Measurements from ENCODE around the gene C19orf81.
A peak's percentile ranks its signal among the peaks of the same experiment; 100 is the strongest.

The C19orf81 gene

DNA sequence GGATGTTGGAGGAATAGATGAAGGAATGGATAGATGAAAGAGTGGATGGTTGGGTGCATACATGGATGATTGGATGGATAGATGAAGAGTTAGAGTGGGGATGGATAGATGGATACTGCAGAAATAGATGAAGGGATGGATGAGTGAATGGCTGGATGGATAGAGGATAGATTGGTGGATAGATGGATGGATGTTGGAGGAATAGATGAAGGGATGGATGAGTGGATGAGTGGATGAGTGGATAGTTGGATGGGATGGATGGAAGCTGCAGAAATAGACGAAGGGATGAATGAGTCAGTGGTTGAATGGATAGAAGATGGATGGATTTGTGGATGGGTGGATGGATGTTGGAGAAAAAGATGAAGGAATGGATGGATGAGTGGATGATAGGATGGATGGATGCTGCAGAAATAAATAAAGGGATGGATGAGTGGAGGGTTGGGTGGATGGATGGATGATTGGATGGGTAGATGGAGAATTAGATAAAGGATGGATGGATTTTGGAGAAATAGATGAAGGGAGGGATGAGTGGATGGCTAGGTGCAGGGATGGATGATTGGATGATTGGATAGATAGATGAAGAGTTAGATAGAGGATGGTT, 4.8 kb upstream of the C19orf81 start:
- H3K9me3 Mint-ChIP-seq: no peaks in the 10 kb centered on the region
- H3K36me3 Mint-ChIP-seq (ENCODE audit: low read depth): no peaks in the 10 kb centered on the region
- no peaks in the 10 kb centered on the region for H3K4me1 Mint-ChIP-seq (ENCODE audit: low read depth)
- no peak overlapping the region for H3K4me3 Mint-ChIP-seq
- no peak overlapping the region for H3K27ac Mint-ChIP-seq
- H3K27me3 Mint-ChIP-seq: peaks cover 18% of the 10 kb centered on the region

DNA sequence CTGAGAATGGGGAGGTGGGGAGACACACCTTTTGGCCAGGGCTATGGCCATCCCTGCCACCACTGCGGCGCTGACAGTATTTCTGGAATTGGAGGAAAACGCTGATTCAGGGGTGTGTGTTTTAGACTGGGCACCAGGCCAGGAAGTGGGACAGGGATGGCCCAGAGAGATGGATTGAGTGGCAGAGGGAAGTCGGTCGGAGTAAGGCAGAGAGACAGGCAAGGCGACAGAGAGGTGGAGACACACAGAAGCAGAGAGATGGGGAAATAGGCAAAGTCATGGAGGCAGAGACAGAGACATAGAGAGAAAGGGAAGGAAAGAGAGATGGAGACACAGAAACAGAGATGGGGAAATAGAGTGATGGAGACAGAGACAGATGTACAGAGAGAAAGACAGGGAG, 4.1 kb upstream of the C19orf81 start:
- Mint-ChIP-seq H3K27me3 (peaks cover 22% of the 10 kb centered on the region), H3K4me1 (ENCODE audit: low read depth) (no peaks in the 10 kb centered on the region), H3K36me3 (ENCODE audit: low read depth) (no peaks in the 10 kb centered on the region), H3K27ac (no peak overlapping the region), H3K9me3 (no peaks in the 10 kb centered on the region), H3K4me3 (no peak overlapping the region)

DNA sequence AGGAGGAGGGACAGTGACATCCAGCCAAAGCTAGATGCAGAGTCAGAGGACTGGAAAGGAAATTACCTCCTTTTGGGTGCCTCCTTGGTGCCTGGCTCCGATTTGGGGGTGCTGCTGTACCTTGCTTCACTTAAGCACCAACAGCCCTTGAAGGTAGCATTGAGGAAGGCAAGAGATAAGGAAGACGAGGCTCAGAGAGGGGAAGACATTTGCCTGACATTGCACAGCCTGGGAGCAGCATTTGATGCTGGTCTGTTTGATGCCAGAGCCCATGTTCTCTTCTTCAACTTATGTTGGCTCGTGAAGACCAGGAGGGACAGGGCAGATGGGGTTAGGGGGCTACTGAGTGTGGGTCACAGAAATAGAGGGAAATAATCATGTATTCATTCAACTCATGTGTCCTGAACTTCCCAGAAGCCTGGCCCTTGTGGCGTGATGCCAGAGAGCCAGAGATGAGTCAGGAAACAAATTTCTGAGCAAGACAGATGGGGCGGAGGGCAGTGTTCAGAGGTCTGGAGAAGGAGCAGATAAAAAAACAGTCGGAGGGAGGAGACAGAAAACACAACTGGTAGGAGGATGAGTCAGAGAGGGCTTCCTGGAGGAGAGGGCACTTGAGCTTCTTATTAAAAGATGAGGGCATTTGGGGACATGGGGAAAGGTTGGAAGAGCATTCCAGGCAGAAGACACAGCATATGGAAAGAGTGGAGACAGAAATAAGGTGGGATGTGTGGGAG, 3.0 kb upstream of the C19orf81 start:
- no peak overlapping the region for H3K27ac Mint-ChIP-seq
- no peaks in the 10 kb centered on the region for H3K9me3 Mint-ChIP-seq

DNA sequence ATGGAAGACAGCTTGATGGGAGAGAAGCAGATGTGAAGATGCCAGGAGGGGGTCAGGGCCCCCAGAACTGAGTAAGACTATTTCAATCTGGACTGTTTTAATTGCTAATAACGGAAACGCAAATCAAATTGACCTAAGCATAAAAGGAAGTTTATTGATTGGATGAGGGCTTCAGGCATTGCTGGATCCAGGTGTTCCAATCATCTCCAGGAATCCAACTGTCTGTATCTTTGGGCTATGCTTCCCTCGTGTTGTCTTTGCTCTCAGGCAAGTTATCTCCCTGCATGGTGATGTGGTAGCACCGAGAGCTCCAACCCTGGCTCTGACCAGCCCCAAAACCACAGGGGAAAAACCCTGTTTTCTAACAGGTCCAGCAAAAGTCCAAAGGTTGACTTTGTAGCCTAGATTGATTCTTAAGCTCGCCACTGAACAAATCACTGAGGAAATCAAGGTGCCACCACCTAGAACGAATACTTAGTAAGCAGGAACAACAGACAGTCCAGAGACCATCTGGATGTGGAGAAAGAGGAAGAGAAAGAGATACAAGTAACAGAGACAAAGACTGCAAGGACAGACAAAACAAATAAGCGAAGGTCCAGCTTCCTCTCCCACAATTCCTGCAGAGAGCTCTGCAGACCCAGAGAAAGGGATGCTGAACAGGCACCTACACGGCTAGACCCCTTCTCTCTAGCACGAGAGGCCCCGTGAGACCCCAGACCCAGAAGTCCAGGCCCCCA, 1.2 kb upstream of the C19orf81 start:
- Mint-ChIP-seq H3K36me3 (ENCODE audit: low read depth) (no peaks in the 10 kb centered on the region), H3K27me3 (peaks cover 32% of the 10 kb centered on the region), H3K4me3 (no peak overlapping the region), H3K9me3 (no peaks in the 10 kb centered on the region), H3K4me1 (ENCODE audit: low read depth) (no peaks in the 10 kb centered on the region), H3K27ac (no peak overlapping the region)

More for the DNA sequence above, 3.0 kb upstream of the C19orf81 start:
- Mint-ChIP-seq H3K36me3 (ENCODE audit: low read depth) (no peaks in the 10 kb centered on the region), H3K4me3 (no peak overlapping the region), H3K4me1 (ENCODE audit: low read depth) (no peaks in the 10 kb centered on the region), H3K27me3 (peaks cover 27% of the 10 kb centered on the region)

DNA sequence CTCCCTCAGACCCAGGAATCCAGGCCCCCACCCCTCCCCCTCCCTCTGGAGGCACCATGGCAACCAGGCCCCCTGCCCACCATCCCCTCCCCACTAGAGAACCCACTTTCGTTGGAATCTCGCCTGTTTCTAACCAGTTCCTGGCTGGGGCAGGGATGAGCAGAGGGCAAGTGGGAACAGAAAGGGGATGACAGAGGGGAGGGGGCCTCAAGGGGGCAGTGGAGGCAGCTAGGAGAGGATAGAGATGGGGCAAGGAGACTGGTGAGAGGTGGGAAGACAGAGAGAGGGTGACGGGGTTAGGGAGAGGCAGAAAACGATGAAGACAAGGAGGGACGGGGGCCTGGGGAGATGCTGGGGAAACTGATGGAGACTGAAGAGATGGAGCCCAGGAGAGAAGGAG, 586 bp upstream of the C19orf81 start:
- peaks cover 36% of the 10 kb centered on the region for H3K27me3 Mint-ChIP-seq
- no peaks in the 10 kb centered on the region for H3K36me3 Mint-ChIP-seq (ENCODE audit: low read depth)
- no peaks in the 10 kb centered on the region for H3K9me3 Mint-ChIP-seq
- no peak overlapping the region for H3K27ac Mint-ChIP-seq
- H3K4me3 Mint-ChIP-seq: no peak overlapping the region
- H3K4me1 Mint-ChIP-seq (ENCODE audit: low read depth): no peaks in the 10 kb centered on the region

DNA sequence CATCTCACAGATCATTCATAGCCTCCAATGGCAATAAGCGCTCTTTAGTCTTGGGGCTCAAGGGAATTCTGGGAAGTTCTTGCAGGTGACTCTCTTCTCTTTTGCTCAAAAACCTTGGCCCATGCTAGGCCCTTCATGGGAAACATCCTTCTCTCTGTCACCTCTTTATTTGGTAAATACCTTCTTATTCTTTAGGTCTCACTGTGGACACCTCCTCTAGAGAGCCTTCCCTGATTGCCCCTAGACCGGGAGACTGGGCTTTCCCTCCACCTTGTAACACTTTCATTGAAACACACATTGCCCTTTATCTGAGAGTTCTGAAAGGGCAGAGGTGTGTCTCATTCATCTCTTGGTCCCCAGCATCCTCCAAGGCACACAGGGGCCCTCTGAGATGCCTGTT, 1.9 kb downstream of the C19orf81 start:
- Mint-ChIP-seq H3K4me3 (no peak overlapping the region), H3K4me1 (ENCODE audit: low read depth) (no peaks in the 10 kb centered on the region), H3K36me3 (ENCODE audit: low read depth) (no peaks in the 10 kb centered on the region), H3K9me3 (peaks cover 4% of the 10 kb centered on the region), H3K27me3 (peaks cover 60% of the 10 kb centered on the region), H3K27ac (no peak overlapping the region)

DNA sequence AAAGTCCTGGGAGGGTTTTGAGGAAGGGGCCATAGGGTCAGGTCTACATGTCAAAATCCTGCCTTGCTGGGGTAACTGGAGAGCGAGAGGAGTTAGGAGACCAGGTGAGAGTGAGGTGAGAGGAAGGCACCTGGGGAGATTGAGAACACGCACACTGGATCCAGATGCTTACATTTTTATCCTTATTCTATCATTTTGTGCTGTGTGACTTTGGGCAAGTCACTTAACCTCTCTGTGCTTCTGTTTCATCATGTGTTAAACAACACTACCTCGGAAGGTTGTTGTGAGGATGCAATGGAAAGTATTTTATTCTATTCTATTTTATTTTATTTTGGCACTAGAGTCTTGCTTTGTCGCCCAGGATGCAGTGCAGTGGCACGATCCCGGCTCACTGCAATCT, 3.5 kb downstream of the C19orf81 start:
- Mint-ChIP-seq H3K36me3 (ENCODE audit: low read depth) (no peaks in the 10 kb centered on the region), H3K9me3 (peaks cover 6% of the 10 kb centered on the region), H3K4me3 (no peak overlapping the region), H3K27me3 (peaks cover 66% of the 10 kb centered on the region), H3K27ac (no peak overlapping the region), H3K4me1 (ENCODE audit: low read depth) (peaks cover 6% of the 10 kb centered on the region)

DNA sequence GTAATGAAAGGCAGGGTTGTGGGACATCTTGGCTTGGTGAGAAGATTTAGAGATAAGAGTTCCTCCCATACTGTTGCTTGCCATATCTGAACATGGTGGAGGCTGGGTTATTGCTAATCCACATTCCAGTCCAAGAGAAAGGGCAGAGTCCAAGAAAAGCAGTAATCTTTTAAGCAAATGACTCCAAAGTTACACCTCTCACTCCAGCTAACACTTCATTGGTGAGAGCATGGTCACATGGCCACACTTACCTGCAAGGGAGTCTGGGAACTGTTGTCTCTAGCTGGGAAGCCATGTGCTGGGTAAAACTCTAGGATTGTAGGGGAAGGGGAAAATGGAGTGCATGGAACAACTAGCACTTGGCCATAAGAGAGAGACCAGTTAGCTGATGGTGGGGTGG, 5.6 kb downstream of the C19orf81 start:
- peaks cover 64% of the 10 kb centered on the region for H3K27me3 Mint-ChIP-seq
- H3K27ac Mint-ChIP-seq: no peak overlapping the region
- peaks cover 18% of the 10 kb centered on the region for H3K4me1 Mint-ChIP-seq (ENCODE audit: low read depth)
- peaks cover 6% of the 10 kb centered on the region for H3K9me3 Mint-ChIP-seq
- H3K4me3 Mint-ChIP-seq: no peak overlapping the region
- no peaks in the 10 kb centered on the region for H3K36me3 Mint-ChIP-seq (ENCODE audit: low read depth)

DNA sequence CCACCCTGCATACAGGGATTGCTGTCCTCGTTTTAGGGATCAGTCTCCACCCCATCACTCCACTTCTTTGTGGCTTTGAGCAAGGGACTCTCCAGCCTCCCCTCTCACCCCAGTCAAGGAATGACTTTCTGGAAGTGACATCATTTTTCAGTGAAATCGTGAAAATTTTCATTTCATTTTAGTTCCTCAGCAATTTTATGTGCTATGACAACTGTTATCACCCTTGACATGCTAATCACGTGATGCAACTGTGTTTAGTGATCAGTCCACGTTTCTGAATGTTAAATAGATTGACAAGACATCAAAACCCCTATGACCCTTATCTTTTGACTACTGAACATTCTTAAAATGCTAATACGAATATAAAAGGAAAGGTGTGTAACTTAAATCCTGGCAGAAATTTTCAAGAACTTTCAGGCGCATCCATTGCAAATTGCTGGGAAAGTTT, 8.0 kb downstream of the C19orf81 start:
- peak overlapping the region; percentile 75 for H3K27ac Mint-ChIP-seq
- H3K27me3 Mint-ChIP-seq: peaks cover 70% of the 10 kb centered on the region

DNA sequence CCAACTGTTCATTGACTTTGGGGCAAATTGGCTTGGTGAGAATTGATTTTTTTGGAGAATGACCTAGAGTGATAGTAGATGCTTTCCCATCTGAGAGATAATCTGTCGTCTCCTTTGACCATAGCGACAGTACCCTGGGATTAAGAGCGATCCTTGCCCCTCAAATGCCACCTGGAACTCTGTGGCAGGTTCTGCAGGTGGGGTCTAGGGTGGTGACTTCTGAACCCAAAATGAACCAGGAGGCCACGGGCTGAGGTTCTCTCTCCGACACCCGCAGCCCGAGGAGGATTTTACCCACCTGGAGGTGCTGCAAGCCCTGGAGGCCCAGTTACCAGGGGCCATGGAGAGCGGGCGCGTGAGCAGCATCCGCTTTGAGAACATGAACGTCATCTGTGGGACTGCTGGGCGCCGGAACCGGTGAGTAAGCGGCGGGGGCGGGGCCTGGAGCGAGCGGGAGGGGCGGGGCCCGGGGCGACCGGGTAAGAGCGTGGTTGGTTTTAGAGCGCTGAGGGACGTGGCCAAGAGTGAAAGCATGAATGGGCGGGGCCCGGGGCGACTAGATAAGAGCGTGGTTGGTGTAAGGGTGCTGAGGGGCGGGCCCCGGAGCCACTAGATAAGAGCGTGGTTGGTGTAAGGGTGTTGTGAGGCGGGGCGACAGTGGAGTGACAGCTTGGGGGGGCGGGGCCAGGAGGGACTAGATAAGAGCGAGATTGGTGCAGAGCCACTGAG, 8.6 kb downstream of the C19orf81 start:
- Mint-ChIP-seq H3K4me3 (peak overlapping the region; percentile 83), H3K4me1 (ENCODE audit: low read depth) (peaks cover 18% of the 10 kb centered on the region), H3K9me3 (peaks cover 6% of the 10 kb centered on the region), H3K27me3 (peaks cover 64% of the 10 kb centered on the region), H3K36me3 (ENCODE audit: low read depth) (no peaks in the 10 kb centered on the region), H3K27ac (peak overlapping the region; percentile 86)

More for the DNA sequence above, 8.0 kb downstream of the C19orf81 start:
- H3K4me1 Mint-ChIP-seq (ENCODE audit: low read depth): peaks cover 18% of the 10 kb centered on the region
- no peaks in the 10 kb centered on the region for H3K36me3 Mint-ChIP-seq (ENCODE audit: low read depth)
- H3K4me3 Mint-ChIP-seq: peak overlapping the region; percentile 73
- H3K9me3 Mint-ChIP-seq: peaks cover 6% of the 10 kb centered on the region

DNA sequence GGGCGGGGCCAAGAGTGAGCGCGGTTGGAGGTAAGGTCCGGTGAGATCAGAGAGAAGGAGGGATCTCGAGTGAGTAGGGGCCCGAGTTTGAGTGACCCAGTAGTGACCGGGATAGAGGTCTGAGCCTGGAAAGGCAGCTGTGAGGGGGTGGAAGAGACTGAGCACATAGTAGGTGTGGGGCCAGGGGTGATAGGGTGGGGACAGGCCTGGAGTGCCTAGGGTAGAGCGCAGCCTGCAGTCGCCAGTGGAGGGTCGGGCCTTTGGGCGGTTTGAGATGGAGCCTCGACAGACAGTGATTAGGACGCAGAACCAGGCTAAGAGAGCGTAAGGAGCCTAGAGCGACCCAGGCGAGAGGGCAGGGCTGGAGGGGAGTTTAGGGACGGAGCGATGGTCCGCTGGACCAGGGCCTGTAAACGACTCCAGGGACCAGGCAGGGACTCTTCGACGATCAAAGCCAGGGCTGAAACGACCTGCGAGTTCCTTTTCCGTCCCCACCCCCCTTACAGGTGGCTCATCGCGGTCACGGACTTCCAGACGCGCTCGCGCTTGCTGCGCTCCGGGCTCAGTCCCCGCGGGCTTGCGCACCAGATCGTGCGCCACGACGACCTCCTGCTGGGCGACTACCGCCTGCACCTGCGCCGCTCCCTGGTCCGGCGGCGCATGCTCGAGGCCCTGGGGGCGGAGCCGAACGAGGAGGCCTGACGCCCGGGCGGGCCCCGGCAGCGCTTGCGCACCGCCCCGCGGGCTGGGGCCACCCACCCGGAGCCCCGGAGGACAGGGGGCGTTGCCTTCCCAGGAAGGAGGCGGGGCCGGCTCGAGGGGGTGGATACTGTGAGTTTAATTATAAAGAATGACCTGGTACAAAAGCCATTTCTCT, 9.4 kb downstream of the C19orf81 start:
- H3K27me3 Mint-ChIP-seq: peaks cover 63% of the 10 kb centered on the region
- H3K9me3 Mint-ChIP-seq: peaks cover 6% of the 10 kb centered on the region

DNA sequence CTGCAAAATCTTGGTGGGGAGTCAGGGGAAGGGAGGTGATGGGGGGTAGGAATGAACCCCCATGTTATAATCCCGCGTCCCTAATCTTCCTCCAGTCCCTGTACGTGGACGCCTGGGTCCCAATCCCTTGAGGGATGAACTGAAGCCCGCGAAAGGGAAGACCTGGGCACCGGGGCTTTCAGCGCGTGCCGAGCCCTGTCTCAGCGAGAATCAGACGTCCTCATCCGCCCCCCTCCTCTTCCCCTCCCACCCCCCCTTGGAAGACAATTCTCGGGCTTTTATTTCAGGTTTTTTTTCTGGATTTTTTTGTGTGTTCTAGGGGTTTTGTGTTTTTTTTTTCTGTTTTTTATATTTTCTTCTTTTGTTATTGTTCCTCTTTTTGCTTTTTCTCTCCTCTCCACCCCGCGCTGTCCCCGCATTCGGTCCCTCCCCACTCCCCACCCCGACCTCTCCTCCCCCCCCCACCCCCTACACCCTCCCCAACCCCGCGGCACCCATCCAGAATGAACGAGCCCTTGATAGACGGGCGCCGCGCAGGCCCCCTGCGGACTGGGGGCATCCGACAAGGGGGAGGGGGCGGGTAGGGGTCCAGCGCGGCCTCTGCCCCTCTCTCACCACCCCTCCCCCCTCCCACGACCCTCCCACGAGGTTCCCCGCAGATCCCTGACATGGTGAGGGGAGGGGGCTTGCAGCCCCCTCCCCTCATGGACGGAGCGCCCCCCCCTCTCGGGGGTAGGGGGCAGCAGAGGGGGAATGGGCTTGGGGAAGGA, 10.3 kb downstream of the C19orf81 start:
- Mint-ChIP-seq H3K36me3 (ENCODE audit: low read depth) (no peaks in the 10 kb centered on the region), H3K27ac (no peak overlapping the region), H3K9me3 (peaks cover 6% of the 10 kb centered on the region), H3K4me3 (peak overlapping the region; percentile 53), H3K27me3 (peaks cover 55% of the 10 kb centered on the region), H3K4me1 (ENCODE audit: low read depth) (peaks cover 18% of the 10 kb centered on the region)

More for the DNA sequence above, 9.4 kb downstream of the C19orf81 start:
- Mint-ChIP-seq H3K27ac (peak overlapping the region; percentile 86), H3K4me1 (ENCODE audit: low read depth) (peaks cover 18% of the 10 kb centered on the region), H3K4me3 (peak overlapping the region; percentile 83), H3K36me3 (ENCODE audit: low read depth) (no peaks in the 10 kb centered on the region)

DNA sequence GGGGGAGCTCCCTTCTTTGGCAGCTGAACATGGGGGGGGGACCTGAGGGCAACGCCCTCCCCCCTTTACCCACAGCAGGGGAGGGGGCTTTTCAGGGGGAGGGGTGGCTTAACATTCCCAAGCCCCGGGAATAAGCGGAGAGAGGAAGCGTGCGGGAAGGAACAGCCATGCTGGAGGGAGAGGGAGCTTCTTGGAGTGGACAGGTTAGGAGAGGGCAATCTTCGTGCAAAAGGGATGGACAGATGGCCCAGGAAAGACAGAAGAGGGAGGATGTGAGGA, 10.8 kb downstream of the C19orf81 start:
- H3K4me3 Mint-ChIP-seq: no peak overlapping the region
- H3K4me1 Mint-ChIP-seq (ENCODE audit: low read depth): peaks cover 18% of the 10 kb centered on the region
- peaks cover 6% of the 10 kb centered on the region for H3K9me3 Mint-ChIP-seq
- no peak overlapping the region for H3K27ac Mint-ChIP-seq
- H3K36me3 Mint-ChIP-seq (ENCODE audit: low read depth): no peaks in the 10 kb centered on the region
- peaks cover 53% of the 10 kb centered on the region for H3K27me3 Mint-ChIP-seq
